ENCODE results near the gene SNX22.
A peak's percentile ranks its signal among the peaks of the same experiment; 100 is the strongest.

The SNX22 gene

DNA sequence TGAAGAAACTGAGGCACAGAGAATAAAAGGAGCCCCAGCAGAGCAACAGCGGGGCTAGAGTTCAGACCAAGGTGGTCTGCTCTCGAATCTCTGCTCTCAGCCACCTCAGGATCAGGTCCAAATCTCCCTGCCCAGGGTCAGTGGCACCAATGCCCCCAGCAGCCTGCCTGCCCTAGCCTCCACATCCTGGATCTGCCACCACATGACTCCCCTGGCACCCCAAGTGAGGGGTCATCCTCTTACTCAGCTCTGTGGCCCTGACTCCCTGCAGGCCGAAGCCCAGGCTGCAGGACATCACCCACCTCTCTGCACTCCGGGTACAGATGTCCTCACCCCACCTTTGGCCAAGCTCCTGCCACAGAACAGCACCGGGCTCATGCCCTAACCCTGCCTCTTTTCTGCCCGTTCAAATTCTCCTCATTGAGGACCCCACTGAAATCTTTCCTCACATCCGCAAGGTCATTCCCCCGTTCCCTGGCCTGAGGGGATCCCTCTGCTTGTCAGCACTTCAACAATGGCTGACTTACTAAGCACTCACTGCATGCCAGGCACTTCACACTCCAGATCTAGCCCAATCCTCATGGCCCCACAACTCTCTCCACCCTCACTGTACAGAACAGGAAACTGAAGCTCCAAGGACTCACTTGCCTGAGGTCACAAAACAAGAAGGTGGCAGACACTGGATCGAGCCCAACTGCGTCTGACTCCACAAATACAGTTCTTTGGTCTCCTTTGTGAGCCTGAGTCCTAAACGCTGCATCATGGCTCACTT lies 7.0 kb downstream of the SNX22 start:
- peak; percentile 44 for DNase-seq

DNA sequence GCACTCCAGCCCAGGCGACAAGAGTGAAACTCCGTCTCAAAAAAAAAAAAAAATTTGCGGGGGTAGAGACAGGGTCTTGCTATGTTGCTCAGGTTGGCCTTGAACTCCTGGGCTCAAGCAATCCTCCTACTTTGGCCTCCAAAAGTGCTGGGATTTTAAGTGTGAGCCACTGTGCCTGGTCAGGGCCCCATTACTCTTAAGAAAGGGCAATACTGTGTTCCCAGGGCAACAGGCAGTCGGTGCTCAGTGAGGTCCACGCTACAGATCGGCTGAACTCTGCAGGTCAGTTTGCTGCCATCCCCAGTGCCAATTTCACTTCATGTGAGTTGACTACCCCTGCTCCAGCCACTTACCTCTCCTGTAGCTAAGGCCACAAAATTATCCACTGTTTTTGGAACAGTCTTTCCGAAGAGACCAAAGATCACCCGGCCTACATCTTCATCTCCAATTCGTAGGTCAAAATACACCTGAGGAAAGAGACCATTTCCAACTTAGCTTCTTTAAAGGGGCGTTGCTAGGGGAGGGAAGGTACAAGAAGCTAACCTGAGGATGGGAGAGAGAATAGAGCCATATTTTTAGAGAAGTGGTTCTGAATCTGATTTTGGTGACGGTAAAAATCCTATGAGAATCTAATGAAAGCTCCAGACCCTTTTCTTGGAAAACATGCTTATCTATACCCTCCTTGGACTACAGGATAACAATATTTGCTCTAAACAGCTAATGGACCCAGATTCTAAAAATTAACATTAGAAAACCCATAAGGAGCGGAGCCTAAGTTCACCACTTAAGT lies 10.4 kb downstream of the SNX22 start:
- no peak for DNase-seq

- DNase-seq = no peak
Measured at GRCh38 chr15:64162478-64162868, 10.9 kb downstream of the SNX22 start.

- DNase-seq = peak; percentile 97
Measured at GRCh38 chr15:64162869-64163658, 11.5 kb downstream of the SNX22 start, which contains the start of gene PPIB. PPIB (minus strand) TSS chr15:64163022; CDS start chr15:64162986, 36 bp downstream.

GRCh38 chr15:64163659-64164362 lies 12.3 kb downstream of the SNX22 start:
- DNase-seq = no peak

DNA sequence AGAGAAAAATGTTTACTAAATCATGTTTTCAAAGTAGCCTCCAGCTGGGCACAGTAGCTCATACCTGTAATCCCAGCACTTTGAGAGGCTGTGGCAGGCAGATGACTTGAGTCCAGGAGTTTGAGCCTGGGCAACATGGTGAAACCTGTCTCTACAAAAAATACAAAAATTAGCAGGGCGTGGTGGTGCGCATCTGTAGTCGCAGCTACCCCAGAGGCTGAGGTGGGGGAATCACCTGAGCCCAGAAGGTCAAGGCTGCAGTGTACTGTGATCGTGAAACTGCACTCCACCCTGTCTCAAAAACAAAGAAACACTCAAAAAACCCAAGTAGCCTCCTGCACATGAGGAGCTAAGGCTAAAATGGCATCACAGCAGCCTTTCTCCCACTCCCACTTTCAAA lies 12.9 kb downstream of the SNX22 start:
- no peak for DNase-seq

DNA sequence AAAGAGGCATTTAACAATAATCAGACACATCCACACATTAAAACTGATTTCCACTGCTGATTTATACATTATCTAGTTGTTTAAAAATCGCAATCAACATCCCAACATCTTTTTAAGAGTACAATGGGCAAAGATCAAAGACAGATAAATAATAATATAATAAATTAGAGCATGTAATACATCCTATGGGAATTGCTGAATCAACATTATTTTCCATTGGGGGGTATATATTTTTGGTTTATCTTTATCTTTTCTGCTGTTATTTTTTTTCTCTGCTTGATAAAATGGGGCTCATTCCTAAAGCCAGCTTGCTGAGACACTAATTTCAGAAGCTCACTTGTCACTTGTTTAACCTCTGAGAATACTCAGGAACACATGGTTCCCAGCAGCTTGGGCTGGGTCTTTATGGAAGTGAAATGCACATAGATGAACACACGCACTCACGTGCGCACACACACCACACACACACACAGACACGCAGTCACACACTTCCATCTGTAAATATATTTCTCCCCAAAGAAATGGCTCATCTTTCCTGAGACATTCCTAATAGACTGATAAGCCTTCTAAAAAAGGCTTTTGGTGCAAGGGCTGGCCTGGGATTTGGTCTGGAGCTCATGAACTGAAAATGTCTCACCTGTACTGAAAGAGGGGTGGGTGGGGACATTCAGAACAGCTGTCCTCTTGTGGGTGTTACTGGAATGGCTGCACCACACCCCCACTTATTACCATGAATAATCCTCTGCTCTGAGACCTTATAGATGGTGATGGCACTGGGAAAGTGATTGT lies 14.8 kb downstream of the SNX22 start:
- no peak for DNase-seq

DNA sequence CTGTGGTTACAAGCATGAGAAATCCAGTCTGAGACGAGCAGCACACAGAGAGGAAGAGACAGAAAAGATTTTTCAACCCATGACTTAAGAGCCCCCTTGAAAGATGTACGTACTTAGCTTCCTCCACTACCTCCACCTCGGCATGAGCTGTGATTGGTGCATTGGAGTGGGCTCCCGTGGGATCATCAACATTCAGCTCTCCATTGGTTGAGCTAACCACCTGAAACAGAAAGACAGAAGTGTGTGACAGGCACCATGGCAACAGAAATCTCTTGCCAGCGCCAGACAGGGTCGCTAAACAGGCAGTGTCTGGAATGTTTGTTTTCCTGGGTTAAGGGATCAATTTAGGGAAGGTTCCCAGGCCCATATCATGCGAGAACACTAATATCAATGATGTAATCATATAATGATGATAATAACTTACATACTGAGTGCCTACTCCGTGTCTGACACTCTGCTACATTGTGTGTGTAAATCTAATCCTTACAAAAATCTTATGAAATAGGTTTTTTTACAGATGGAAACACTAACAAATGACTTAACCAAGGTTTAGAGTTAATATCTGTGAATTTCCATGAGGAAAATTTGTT lies 28.8 kb downstream of the SNX22 start:
- DNase-seq = no peak

DNA sequence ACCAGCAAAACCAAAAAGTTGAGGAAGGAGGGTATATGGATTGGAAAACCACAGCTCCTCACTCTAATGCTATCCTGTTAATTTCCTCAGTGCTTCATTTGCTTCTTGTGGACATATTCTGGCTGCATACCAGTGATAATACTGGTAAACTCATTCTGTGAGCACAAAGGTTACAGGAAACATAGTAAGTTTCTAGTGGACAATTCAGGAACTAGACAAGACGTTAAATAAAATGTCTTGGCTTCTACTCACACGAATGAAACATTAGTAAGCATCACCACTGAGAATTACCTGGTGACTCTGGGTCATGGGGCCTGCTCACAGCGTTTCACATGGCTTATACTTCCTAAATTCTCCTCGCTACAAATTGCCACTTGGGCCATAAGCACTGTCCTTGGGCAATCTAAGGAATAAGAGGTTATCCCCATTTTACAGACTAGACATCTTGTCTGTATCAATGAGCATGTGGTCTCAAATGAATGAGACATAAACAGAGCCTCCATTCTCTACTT lies 31.4 kb downstream of the SNX22 start:
- DNase-seq = no peak

DNA sequence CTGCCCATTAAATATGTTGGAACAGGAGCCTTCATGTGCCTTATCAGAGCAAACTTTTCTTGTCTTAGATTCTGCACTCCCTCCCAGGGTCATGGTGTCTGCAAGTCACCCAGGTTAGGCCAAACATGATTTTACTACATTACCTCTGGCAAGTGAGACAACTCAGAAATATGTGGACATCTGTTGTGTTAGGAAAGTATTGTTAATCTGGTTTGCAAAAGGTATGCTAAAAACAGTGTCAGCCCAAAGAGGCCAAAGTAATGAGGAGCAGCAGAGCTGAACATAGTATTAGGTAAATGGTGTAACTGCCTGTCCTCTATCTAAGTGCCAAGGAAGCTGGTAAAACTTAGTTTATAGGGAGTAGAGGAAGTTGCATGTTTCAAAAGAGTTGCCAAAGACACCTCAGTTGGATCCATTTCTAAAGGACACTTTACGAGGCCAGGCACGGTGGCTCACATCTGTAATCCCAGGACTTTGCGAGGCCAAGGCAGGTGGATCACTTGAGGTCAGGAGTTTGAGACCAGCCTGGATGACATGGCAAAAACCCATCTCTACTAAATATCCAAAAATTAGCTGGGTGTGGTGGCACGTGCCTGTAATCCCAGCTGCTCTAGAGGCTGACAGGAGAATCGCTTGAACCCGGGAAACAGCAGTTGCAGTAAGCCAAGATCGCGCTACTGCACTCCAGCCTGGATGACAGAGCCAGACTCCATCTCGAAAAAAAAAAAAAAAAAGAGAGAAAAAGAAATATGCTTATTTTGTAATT lies 33.8 kb downstream of the SNX22 start:
- DNase-seq = no peak

GRCh38 chr15:64187396-64188191 lies 36.1 kb downstream of the SNX22 start:
- DNase-seq = no peak

- no peak for DNase-seq
Measured at GRCh38 chr15:64191971-64192830, 40.7 kb downstream of the SNX22 start.

DNA sequence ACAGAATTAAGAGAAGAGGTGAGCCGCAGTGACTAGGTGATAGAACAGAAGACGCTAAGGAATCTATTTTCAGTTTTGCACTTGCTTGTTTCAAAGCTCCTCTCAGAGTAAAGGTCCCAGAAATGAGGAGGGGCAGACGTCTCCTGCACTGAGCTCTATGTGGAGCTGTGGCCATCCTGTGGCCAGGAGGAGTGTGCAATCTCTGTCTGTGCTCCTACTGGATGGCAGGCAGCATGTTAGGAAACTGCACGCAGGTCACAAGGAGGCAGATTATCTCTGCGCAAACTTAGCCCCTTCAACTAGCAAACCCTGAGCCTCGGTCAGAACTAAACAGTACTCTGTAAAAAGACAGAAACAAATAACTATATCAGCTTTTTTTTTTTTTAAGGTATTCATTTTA lies 42.4 kb downstream of the SNX22 start:
- no peak for DNase-seq

DNA sequence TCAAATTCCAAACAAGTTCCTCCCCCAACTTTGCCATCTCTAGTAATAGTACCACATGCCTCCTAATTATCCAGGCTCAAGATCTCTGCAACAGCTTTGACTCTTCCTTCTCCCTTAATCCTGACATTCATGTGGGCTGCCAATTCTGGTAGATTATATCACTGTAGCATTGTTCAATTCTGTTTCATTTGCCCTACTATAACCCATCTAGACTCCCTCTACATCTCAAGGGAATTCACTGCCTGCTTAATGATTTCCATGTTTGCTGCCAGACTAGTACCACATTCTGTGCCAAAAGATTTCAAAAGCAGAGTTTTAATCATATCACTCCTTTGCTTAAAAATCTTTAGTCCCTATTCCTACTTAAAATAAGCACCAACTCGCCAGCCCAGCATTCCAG lies 45.9 kb downstream of the SNX22 start:
- no peak for DNase-seq

DNA sequence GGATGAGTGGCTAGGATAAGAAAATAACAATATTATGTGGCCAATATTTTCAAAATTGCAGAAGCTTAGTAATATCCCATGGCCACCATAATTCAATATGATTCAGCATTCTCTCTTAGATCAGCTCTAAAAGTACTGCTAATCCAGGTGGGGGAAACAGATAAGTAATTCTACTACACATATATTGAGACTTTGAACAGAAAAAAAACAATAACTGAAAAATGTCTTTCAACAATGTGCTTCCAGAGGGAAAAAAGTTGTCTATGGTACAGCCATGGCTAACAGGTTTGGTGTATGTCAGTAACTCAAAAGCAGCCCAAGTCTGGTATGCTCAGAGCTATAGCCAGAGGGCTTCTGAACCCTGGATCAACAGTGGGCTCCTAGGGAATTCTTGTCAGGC lies 53.7 kb downstream of the SNX22 start:
- DNase-seq = no peak

All from activated CD8-positive, alpha-beta memory T cell treated with anti-CD3 and anti-CD28 coated beads, Interleukin-2, amount 50 U/mL, for 48 hours (primary cell).